Chondrocyte (in vitro differentiated cells): Measurements from ENCODE around the gene NAT10. TPM values are rescaled to one million over a fixed set of nuclear protein-coding genes. Genes with fewer than 3 reads are reported as not detected.
"Not testable (repeated sequence)": the region's sequence is repeated elsewhere in the genome, so short reads cannot be mapped to it uniquely, and the experiment has no call there.

Source experiments
- DNase-seq: peaks from one replicate; pipeline ENCODE4 v3.0.0; 2021; ENCODE audit warnings: mixed read lengths, low spot score
- H3K27ac Mint-ChIP-seq: one replicate; pipeline ENCODE4 v1.8.0; 2021; ENCODE audit warnings: mild to moderate bottlenecking, moderate library complexity, mixed read lengths; ENCODE audit not compliant: unreplicated experiment
- H3K27me3 Mint-ChIP-seq: 2 replicates; pipeline ENCODE4 v1.8.0; 2021; ENCODE audit warnings: low read depth, mixed read lengths
- H3K36me3 Mint-ChIP-seq: 2 replicates; pipeline ENCODE4 v1.8.0; 2021; ENCODE audit warnings: low read depth, mixed read lengths
- H3K4me1 Mint-ChIP-seq: 2 replicates; pipeline ENCODE4 v1.8.0; 2021; ENCODE audit warnings: low read depth, mild to moderate bottlenecking, mixed read lengths
- H3K4me3 Mint-ChIP-seq: one replicate; pipeline ENCODE4 v1.8.0; 2021; ENCODE audit warnings: mild to moderate bottlenecking, moderate library complexity, mixed read lengths; ENCODE audit not compliant: unreplicated experiment
- H3K9me3 Mint-ChIP-seq: 2 replicates; pipeline ENCODE4 v1.8.0; 2021; ENCODE audit warnings: low read depth, mixed read lengths
- total RNA-seq: library from RNA; stranded (reverse); gene quantifications from 3 replicates; pipeline ENCODE4 v1.2.1, GENCODE V29; 2021
- TF ChIP-seq, protein P1 (sequence below): fragments of 200-600 bp; sonication (generic); IDR thresholded peaks from 2 replicates; pipeline ENCODE4 v1.5.0; 2021; ENCODE audit warnings: antibody characterized with exemption, mild to moderate bottlenecking, moderate library complexity

NAT10 gene
- total RNA-seq, 1 donor from 2014 or later: 25.8 TPM

DNA sequence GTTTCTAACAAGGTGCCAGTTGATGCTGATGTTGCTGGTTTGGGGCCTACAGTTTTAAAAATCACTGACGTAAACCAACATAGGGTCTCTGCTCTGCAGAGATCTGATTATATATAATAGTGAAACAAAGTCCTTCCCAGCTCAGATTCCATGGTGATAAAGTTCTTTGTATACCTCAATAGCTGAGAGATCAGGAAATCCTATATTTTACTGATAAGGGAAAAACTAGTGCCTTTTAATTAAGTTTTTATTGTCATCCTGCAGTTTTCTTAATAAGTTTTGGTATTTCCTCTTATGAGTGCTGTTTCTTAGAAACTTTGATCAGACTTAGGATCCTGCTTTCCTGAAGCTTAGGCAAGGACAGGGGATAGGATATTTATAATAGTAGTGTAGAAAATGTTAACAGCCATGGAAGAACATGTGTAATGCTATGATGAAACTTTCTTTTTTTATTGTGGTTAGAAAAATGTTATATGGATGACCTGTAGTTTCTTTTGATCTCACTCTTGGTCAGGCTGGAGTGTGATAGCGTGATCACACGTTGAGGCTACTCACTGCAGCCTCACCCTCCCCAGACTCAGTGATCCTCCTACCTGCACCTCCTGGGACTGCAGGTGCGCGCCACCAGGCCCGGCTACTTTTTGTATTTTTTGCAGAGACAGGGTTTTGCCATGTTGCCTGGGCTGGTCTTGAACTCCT lies 39.8 kb upstream of the NAT10 start:
- H3K4me3 Mint-ChIP-seq: no peak overlapping the region
- TF ChIP-seq, protein P1, sequence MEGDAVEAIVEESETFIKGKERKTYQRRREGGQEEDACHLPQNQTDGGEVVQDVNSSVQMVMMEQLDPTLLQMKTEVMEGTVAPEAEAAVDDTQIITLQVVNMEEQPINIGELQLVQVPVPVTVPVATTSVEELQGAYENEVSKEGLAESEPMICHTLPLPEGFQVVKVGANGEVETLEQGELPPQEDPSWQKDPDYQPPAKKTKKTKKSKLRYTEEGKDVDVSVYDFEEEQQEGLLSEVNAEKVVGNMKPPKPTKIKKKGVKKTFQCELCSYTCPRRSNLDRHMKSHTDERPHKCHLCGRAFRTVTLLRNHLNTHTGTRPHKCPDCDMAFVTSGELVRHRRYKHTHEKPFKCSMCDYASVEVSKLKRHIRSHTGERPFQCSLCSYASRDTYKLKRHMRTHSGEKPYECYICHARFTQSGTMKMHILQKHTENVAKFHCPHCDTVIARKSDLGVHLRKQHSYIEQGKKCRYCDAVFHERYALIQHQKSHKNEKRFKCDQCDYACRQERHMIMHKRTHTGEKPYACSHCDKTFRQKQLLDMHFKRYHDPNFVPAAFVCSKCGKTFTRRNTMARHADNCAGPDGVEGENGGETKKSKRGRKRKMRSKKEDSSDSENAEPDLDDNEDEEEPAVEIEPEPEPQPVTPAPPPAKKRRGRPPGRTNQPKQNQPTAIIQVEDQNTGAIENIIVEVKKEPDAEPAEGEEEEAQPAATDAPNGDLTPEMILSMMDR: peak; percentile 23
- no peaks in the 10 kb centered on the region for H3K9me3 Mint-ChIP-seq
- DNase-seq: no peak
- H3K27ac Mint-ChIP-seq: no peak overlapping the region
- H3K36me3 Mint-ChIP-seq: peaks cover 7% of the 10 kb centered on the region
- peaks cover 52% of the 10 kb centered on the region for H3K4me1 Mint-ChIP-seq
- no peaks in the 10 kb centered on the region for H3K27me3 Mint-ChIP-seq

DNA sequence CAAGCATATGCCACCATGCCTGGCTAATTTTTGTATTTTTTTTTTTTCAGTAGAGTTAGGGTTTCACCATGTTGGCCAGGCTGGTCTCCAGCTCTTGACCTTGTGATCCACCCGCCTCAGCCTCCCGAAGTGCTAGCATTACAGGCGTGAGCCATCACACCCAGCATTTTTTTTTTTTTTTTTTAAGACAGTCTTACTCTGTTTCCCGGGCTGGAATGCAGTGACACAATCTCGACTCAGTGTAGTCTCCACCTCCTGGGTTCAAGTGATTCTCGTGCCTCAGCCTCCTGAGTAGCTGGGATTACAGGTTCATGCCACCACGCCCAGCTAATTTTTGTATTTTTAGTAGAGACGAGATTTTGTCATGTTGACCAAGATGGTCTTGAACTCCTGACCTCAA lies 38.7 kb upstream of the NAT10 start:
- not testable (repeated sequence) for H3K9me3 Mint-ChIP-seq, H3K4me3 Mint-ChIP-seq, H3K36me3 Mint-ChIP-seq, H3K27me3 Mint-ChIP-seq, DNase-seq
- H3K27ac Mint-ChIP-seq: peak overlapping the region; percentile 12
- peaks cover 54% of the 10 kb centered on the region for H3K4me1 Mint-ChIP-seq

DNA sequence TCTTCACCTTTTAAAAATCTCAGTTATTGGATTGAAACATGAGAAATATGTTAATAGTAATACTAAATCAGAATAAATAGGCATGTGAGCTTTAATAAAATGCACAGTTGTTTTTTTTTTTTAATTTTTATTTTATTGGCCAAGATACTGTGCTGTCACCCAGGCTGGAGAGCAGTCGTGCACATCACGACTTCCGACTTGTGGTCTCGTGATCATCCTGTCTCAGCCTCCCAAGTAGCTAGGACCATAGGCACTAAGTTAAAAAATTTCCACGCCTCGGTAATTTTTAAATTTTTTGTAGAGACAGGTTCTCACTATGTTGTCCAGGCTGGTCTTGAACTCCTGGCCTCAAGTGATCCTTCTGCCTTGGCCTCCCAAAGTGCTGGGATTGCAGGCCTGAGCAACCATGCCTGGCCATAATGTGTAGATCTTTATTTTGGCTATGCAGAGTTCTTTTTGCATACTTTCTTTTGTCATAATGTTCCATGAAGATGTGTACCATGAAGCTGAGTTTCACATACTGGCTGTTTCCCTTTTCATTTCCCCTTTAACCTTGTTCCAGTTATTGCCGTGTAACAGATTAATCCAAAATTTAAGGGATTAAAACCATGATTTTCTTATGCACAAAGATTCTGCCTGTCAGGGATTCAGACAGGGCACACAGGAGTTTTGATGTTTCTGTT lies 37.9 kb upstream of the NAT10 start:
- Mint-ChIP-seq H3K9me3 (no peaks in the 10 kb centered on the region), H3K36me3 (peaks cover 7% of the 10 kb centered on the region), H3K4me1 (peaks cover 51% of the 10 kb centered on the region), H3K27ac (peak overlapping the region; percentile 70), H3K27me3 (no peaks in the 10 kb centered on the region), H3K4me3 (no peak overlapping the region)
- TF ChIP-seq, protein P1: no peak
- DNase-seq: no peak

DNA sequence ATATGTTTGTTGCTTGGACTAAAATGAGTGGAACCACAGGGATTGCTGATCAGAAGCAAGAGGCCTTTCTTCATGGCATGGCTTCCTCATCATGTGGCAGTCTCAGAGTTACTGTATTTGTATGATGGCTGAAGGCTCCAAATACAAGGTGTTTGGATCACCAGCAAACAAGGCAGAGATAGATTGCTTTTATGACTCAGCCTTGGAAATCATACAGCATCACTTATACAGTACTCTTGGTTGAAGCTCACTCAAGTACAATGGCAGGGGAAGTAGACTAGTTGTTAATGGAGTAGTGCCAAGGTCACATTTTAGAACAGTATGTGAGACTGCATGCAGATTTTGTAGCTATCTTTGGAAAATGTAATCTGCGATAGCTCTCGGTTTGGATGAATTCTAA lies 37.3 kb upstream of the NAT10 start:
- Mint-ChIP-seq H3K4me3 (no peak overlapping the region), H3K27ac (peak overlapping the region; percentile 70), H3K36me3 (peaks cover 5% of the 10 kb centered on the region), H3K4me1 (peaks cover 46% of the 10 kb centered on the region), H3K27me3 (no peaks in the 10 kb centered on the region), H3K9me3 (no peaks in the 10 kb centered on the region)
- no peak for DNase-seq
- TF ChIP-seq, protein P1: no peak

DNA sequence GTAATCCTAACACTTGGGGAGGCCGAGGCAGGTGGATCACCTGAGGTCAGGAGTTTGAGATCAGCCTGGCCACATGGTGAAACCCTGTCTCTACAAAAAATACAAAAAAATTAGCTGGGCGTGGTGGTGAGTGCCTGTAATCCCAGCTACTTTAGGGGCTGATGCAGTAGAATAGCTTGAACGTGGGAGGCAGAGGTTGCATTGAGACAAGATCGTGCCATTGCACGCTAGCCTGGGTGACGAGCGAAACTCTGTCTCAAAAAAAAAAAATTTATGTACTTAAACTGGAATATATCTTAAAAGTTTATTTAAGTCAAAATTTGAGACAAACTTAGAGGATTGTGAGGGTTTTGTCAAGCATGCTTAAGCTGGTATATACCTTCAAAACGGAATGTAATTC lies 34.1 kb upstream of the NAT10 start:
- not testable (repeated sequence) for H3K4me3 Mint-ChIP-seq, DNase-seq, H3K27ac Mint-ChIP-seq, H3K27me3 Mint-ChIP-seq, H3K9me3 Mint-ChIP-seq
- peaks cover 16% of the 10 kb centered on the region for H3K36me3 Mint-ChIP-seq
- peaks cover 50% of the 10 kb centered on the region for H3K4me1 Mint-ChIP-seq

DNA sequence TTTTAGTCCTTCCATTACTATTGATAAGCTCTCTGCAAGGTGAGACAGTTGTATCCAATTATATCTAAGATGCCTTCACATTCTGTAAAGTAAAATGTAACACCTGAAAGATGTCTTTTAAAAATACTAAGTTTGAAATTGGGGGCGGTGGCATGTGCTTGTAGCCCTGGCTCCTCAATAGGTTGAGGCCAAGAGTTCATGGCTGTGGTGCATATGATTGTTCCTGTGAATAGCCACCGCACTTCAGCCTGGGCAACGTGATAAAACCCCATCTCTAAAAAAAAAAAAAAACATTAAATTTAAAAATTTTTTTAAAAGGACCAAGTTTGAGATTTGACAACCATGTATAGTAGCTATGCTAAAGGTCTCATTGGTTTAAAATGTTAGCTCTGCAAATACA lies 33.4 kb upstream of the NAT10 start:
- no peak overlapping the region for H3K27ac Mint-ChIP-seq
- DNase-seq: no peak
- H3K4me3 Mint-ChIP-seq: no peak overlapping the region
- H3K36me3 Mint-ChIP-seq: peaks cover 18% of the 10 kb centered on the region
- no peaks in the 10 kb centered on the region for H3K9me3 Mint-ChIP-seq
- TF ChIP-seq, protein P1: no peak
- H3K27me3 Mint-ChIP-seq: no peaks in the 10 kb centered on the region
- H3K4me1 Mint-ChIP-seq: peaks cover 46% of the 10 kb centered on the region
